Heart left ventricle (tissue), 16 donors: Measurements from ENCODE around the gene EPC2. TPM values are rescaled to one million over a fixed set of nuclear protein-coding genes. Genes with fewer than 3 reads are reported as not detected.

Source experiments
- ATAC-seq, 4 donors: fragments of 200-7000 bp; cut with Tn5 transposase; one replicate each; pipeline ENCODE4 v1.9.1; 2020 to 2022; ENCODE audit warnings: moderate library complexity in 4 of 4, mild to moderate bottlenecking in 3 of 4, moderate number of reproducible peaks in 1 of 4
- DNase-seq, 5 donors: peaks; one replicate each; pipeline ENCODE4 v3.0.0-alpha.2; 2020
- H3K27ac ChIP-seq, 12 donors: fragments of 200-600 bp; sonication (generic) in 4 of 12; one replicate each; pipeline versions ENCODE4 v1.5.0 to v1.8.0; 2016 to 2022; ENCODE audit warnings: mild to moderate bottlenecking in 2 of 12
- H3K27me3 ChIP-seq, 9 donors: fragments of 200-600 bp; sonication (generic) in 2 of 9; one replicate each; pipeline versions ENCODE4 v1.5.1 to v1.8.0; 2016 to 2022; ENCODE audit warnings: mild to moderate bottlenecking in 3 of 9
- H3K36me3 ChIP-seq, 9 donors: fragments of 200-600 bp; sonication (generic) in 2 of 9; one replicate each; pipeline versions ENCODE4 v1.5.0 to v1.8.0; 2018 to 2022; ENCODE audit warnings: mild to moderate bottlenecking in 2 of 9
- H3K4me1 ChIP-seq, 12 donors: fragments of 200-600 bp; sonication (generic) in 4 of 12; one replicate each; pipeline versions ENCODE4 v1.5.0 to v1.8.0; 2016 to 2022; ENCODE audit warnings: mild to moderate bottlenecking in 3 of 12
- H3K4me3 ChIP-seq, 12 donors: fragments of 200-600 bp; sonication (generic) in 4 of 12; one replicate each; pipeline versions ENCODE4 v1.5.0 to v1.8.0; 2017 to 2022; ENCODE audit warnings: mild to moderate bottlenecking in 9 of 12, moderate library complexity in 4 of 12
- H3K9me3 ChIP-seq, 12 donors: fragments of 200-600 bp; sonication (generic) in 4 of 12; one replicate each; pipeline versions ENCODE4 v1.5.0 to v1.8.0; 2016 to 2022; ENCODE audit warnings: mild to moderate bottlenecking in 1 of 12
- CTCF ChIP-seq, 12 donors: fragments of 200-600 bp; sonication (generic) in 4 of 12; IDR thresholded peaks; one replicate each; pipeline versions ENCODE4 v1.5.0 to v1.8.0; 2018 to 2022; ENCODE audit warnings: antibody characterized with exemption in 12 of 12, mild to moderate bottlenecking in 5 of 12
- POLR2A ChIP-seq, 2 donors: fragments of 450-650 bp; IDR thresholded peaks; one replicate each; pipeline ENCODE4 v1.6.1; 2017; ENCODE audit warnings: antibody characterized with exemption in 2 of 2, mild to moderate bottlenecking in 2 of 2, moderate library complexity in 2 of 2
- WGBS, 4 donors: extraction: QIAGEN DNeasy Blood & Tissue Kit in 2 of 4; methylation state at CpG; one replicate each; pipeline versions ENCODE4 v1.1.5 to v1.1.7; 2013 to 2018; 5-methylcytosine and 5-hydroxymethylcytosine counted together
- intact Hi-C, 10 donors: fragments of 100-400 bp; cut with DNase I; formaldehyde crosslinking; loops; one replicate each; pipeline versions ENCODE4 v1.11.1 to v1.14.2; 2022
- polyA plus RNA-seq, 2 donors: library from polyadenylated mRNA; stranded (reverse); fragments of 200-250 nt; gene quantifications; one replicate each; pipeline ENCODE4 v1.2.3, GENCODE V29; 2013
- total RNA-seq, 9 donors: library from RNA; depleted of rRNA in 2 of 9; stranded (reverse); fragments of >200 nt in 2 of 9; fragmentation: NEBNext Ultra II Directional in 3 of 9; extraction: Animal tissue kit (Norgen Biotek cat#: 25700) in 3 of 9; gene quantifications; one replicate each; pipeline versions ENCODE4 v1.1.0 to v1.2.4, GENCODE V29; 2016 to 2023
- donor health status: ischemic (EF 13 %, LVEDD 7.1; RV severe dilation, severe dysfunction).
- donor health status: healthy with polysubstance abuse.
- donor health status: DM: no; HTN: yes; CAD: no.
- donor health status: DM: no; HTN: no; CAD: no.
- donor health status: ischemic (EF 25% LVEDD 6.9; RV normal size, moderate dysfunction).
- donor health status: ischemic (EF 25% LVEDD 5.7; RV mildly dilated, moderate dysfunction).
- donor health status: healthy.
- donor health status: DM: yes; HTN: yes; CAD: no.
- donor health status: ischemic (EF 35%, LVEDD 5.7; RV mildly dilated, moderate dysfunction).
- donor health status: nonischemic (EF 11% LVEDD 7.7; RV severe dilation, severe dysfunction).
- donor health status: DM: yes; HTN: yes; CAD: no.
- donor health status: PGD.
- donor health status: ischemic (EF 29% LVEDD 5.4; RV normal size, mild dysfunction).
- donor health status: nonischemic (EF 23%, LVEDD 6.1; RV moderate dilation, normal function).

Gene EPC2
- total and polyA plus RNA-seq, 11 donors, result 5.6 to 27.1 (median 19.3) TPM

GRCh38 chr2:148649936-148650335 is 5.4 kb downstream of the EPC2 start:
- no peak for TF ChIP-seq POLR2A (IDR thresholded peaks at IDR 0.05)
- no peak for TF ChIP-seq CTCF (IDR thresholded peaks at IDR 0.05)
- intact Hi-C loops, result loop anchor here in 6 of 10 donors (5.0 to 10.0 kb wide), 12 partner anchors 32 to 645 kb away; partner anchors contain the start of genes KIF5C (in 2 of the 6), MBD5 (in 1 of the 6) and ORC4 (in 1 of the 6)
- H3K36me3 ChIP-seq, result no peaks in the 10 kb centered on the region
- no peaks in the 10 kb centered on the region for H3K27me3 ChIP-seq
- no peaks in the 10 kb centered on the region for H3K9me3 ChIP-seq
- H3K4me3 ChIP-seq, result no peak overlapping the region
- DNase-seq (no peak), ATAC-seq (no peak)
- peaks cover 4 to 78% (median 53%) of the 10 kb centered on the region in 12 donors for H3K4me1 ChIP-seq
- H3K27ac ChIP-seq, result no peak overlapping the region

- TF ChIP-seq CTCF (IDR thresholded peaks at IDR 0.05) (no peak), POLR2A (IDR thresholded peaks at IDR 0.05) (no peak)
- 73 to 77% (median 75%) methylated on average over 2 of the region's 2 CpGs for WGBS, 4 donors
- H3K36me3 ChIP-seq, result no peaks in the 10 kb centered on the region
- H3K27ac ChIP-seq, result no peak overlapping the region
- intact Hi-C loops, result loop anchor here in 2 of 10 donors (5.0 to 10.0 kb wide), 3 partner anchors 71 to 334 kb away; no protein-coding TSS in a partner anchor
- no peaks in the 10 kb centered on the region for H3K9me3 ChIP-seq
- ATAC-seq (no peak), DNase-seq (no peak)
- no peaks in the 10 kb centered on the region for H3K27me3 ChIP-seq
- H3K4me3 ChIP-seq, result no peak overlapping the region
- H3K4me1 ChIP-seq, result peaks cover 4 to 83% (median 54%) of the 10 kb centered on the region in 12 donors
Observed at GRCh38 chr2:148650881-148651280, 6.3 kb downstream of the EPC2 start.

- intact Hi-C loops, result loop anchor here in 2 of 10 donors (5.0 to 10.0 kb wide), 3 partner anchors 70 to 333 kb away; no protein-coding TSS in a partner anchor
- no peaks in the 10 kb centered on the region for H3K27me3 ChIP-seq
- H3K9me3 ChIP-seq, result no peaks in the 10 kb centered on the region
- no peak overlapping the region for H3K4me3 ChIP-seq
- no peak overlapping the region for H3K27ac ChIP-seq
- TF ChIP-seq CTCF (IDR thresholded peaks at IDR 0.05) (no peak), POLR2A (IDR thresholded peaks at IDR 0.05) (no peak)
- peaks cover 4 to 85% (median 56%) of the 10 kb centered on the region in 12 donors for H3K4me1 ChIP-seq
- no peak for DNase-seq
- no peaks in the 10 kb centered on the region for H3K36me3 ChIP-seq
- no peak for ATAC-seq
- 60 to 62% (median 62%) methylated on average over 2 of the region's 2 CpGs for WGBS, 4 donors
Observed at GRCh38 chr2:148651972-148652371, 7.4 kb downstream of the EPC2 start.

- no peaks in the 10 kb centered on the region for H3K27me3 ChIP-seq
- 28 to 42% (median 33%) methylated on average over 2 of the region's 2 CpGs for WGBS, 4 donors
- DNase-seq (no peak), ATAC-seq (peak in 2 of 4 donors; percentile 11 to 13)
- H3K4me3 ChIP-seq, result no peak overlapping the region
- TF ChIP-seq POLR2A (IDR thresholded peaks at IDR 0.05) (no peak), CTCF (IDR thresholded peaks at IDR 0.05) (no peak)
- H3K27ac ChIP-seq, result no peak overlapping the region
- H3K9me3 ChIP-seq, result no peaks in the 10 kb centered on the region
- intact Hi-C loops, result loop anchor here in 2 of 10 donors (5.0 to 10.0 kb wide), 3 partner anchors 69 to 331 kb away; no protein-coding TSS in a partner anchor
- H3K4me1 ChIP-seq, result peaks cover 4 to 90% (median 62%) of the 10 kb centered on the region in 12 donors
- H3K36me3 ChIP-seq, result no peaks in the 10 kb centered on the region
Observed at GRCh38 chr2:148653437-148653836, 8.9 kb downstream of the EPC2 start.
